Panc1 (cell line): ENCODE measurements around the gene MEGF10.

Experiments used
- POLR2AphosphoS5 ChIP-seq: IDR thresholded peaks from 2 replicates; pipeline ENCODE4 v1.6.1; 2012; ENCODE audit warnings: mild to moderate bottlenecking, low read depth, low read length, moderate library complexity
- TF ChIP-seq, protein P1 (sequence below): fragments of 450-650 bp; IDR thresholded peaks from 2 replicates; pipeline ENCODE4 v1.5.1; 2017; ENCODE audit warnings: mild to moderate bottlenecking

DNA sequence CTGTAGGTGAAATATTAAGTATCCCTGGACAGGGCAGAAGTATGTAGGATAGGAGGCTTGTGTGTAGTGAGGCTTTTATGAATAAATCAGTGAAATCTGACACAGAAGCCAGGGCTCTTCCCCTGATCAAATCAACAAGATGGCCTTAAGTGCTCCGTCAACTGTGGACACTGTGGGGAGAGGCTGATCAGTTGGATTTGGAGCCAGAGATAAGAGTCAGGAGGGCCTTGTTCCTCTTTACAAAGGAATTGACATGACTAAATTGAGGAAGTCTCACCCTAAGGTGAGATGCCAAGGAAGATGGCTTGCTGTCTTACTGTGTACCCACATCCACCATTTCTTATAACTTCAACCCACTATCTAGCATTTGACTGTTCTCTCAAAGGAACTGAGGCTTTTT lies 135.3 kb downstream of the MEGF10 start:
- TF ChIP-seq, protein P1, sequence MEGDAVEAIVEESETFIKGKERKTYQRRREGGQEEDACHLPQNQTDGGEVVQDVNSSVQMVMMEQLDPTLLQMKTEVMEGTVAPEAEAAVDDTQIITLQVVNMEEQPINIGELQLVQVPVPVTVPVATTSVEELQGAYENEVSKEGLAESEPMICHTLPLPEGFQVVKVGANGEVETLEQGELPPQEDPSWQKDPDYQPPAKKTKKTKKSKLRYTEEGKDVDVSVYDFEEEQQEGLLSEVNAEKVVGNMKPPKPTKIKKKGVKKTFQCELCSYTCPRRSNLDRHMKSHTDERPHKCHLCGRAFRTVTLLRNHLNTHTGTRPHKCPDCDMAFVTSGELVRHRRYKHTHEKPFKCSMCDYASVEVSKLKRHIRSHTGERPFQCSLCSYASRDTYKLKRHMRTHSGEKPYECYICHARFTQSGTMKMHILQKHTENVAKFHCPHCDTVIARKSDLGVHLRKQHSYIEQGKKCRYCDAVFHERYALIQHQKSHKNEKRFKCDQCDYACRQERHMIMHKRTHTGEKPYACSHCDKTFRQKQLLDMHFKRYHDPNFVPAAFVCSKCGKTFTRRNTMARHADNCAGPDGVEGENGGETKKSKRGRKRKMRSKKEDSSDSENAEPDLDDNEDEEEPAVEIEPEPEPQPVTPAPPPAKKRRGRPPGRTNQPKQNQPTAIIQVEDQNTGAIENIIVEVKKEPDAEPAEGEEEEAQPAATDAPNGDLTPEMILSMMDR, result no peak
- no peak for TF ChIP-seq POLR2AphosphoS5
